Inferior parietal cortex (tissue), 1 donor: ENCODE measurements around the gene REPIN1.
A peak's percentile ranks its signal among the peaks of the same experiment; 100 is the strongest.

Experiments
- DNase-seq: peaks from one replicate; pipeline ENCODE4 v3.0.0-alpha.2; 2016; ENCODE audit errors: extremely low spot score

REPIN1 gene

DNA sequence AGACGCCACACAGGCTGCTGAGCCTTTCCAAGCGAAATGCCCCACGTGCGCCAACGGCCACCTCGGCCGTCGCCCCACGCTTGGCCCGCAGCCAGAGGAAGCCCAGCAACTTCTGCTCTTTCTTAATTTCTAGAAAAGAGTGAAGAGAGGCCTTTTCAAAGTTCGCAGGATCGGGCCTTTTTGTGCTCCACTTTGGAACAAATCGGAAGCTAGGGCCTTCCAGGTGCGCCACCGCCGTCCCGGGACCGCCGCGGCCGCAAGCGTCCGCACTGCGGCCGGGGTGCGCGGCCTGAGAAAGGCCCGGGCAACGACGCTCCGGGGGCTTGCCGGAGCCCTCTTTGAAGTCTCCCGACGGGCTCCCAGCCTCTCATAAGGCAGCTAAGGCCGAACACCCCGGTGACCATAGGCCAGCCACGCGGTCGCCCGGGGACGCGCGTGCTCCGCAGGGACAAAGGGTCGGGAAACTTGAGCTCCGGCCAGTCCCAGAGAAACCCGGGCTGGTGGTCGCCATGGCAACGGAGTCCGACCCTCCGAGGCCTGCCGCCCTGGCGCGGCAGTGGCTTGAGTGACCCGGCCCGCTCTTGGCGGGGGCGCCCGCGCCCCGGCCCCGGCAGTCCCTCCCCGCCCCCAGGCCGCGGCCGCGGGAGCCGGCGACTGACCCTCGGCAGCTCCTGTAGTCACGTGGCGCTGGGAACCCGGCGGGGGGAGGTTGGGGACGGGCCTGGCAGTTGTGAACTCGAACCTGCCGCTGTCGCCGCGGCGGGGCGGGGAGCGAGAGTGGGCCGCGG lies at the start of gene REPIN1:
Gene REPIN1, plus strand, starts transcription at position 727 of the 788 bp plus-strand sequence. CDS start 890 bp downstream, outside the sequence.
- DNase-seq = peak; percentile 81

DNA sequence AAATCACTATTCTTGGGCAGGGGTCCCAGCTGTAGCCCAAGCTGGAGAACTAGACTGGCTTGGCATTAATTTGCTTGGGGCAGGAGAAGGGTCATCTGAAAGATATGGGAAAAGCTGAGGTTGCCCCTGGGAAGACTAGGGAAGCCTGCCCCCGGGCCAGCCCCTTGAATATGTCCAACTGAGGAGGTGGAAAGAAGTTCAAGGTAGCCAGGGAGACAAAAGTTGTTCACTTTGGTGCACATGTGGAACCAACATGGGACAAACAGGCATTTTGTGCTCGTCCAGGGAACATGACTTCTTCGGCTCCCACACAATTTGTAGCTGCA lies 46.9 kb upstream of the REPIN1 start:
- DNase-seq = no peak

DNA sequence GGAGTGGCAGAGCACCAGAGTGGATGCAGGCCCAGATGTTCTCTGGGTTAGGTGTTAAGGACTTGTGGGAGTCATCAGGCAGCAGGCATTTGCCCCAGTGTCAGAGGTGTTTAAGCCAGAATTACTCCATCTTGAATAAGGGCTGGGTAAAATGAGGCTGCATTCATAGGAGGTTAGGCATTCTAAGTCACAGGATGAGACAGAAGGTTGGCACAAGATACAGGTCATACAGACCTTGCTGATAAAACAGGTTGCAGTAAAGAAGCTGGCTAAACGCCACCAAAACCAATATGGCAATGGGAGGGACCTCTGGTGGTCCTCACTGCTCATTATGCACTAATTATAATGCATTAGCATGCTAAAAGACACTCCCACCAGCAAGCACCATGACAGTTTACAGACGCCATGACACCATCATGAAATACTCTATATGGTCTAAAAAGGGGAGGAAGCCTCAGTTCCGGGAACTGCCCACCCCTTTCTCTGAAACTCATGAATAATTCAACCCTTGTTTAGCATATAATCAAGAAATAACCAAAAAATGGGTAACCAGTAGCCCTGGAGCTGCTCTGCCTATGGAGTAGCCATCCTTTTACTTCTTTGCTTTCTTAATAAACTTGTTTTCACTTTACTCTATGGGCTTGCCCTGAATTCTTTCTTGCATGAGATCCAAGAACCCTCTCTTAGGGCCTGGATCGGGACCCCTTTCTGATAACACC lies 46.3 kb upstream of the REPIN1 start:
- DNase-seq = peak; percentile 31

DNA sequence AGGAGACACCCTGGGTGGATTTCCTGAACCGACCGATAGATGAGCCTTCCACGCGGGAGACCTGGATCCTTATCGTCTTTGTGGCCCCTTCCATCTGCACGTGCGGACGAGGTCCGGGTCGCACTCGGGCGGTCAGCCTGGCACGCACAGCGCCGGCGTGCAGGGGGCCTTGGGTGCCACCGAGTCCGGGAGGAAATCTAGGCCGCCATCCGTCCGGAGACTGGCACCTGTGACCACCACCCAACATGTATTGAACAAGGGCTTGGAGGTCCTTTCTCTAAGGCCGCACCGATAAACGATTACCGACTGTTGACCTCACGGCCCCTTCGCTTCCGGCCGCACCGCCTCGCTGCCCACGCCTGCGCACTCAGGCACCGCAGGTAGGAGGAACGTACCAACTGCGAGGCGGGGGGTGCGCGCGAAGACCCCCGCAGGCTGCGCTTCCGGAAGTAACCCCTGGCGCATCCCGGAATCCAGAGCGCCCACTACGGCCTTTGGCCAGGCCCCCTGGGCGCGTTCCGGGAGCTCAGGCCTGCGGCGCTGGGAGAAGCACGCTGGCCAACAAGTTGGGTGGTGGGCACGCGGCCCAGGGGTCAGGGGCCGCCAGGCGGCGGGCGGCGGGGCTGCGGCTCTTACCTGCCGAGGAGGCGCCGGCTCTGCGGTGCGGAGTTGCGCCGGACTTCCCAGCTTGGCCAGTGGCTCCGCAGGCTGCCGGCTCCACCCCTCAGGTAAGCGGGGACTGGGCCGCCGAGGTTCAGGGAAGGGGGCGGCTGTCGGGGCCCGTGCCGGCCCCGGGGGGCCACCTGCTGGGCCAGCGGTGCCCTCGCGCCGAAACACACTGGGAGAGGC lies 45.6 kb upstream of the REPIN1 start, which contains the start of the genes ACTR3C and LRRC61:
Gene ACTR3C, minus strand, starts transcription at position 713 of the 849 bp plus-strand sequence. CDS start 28,249 bp downstream, outside the sequence.
Gene LRRC61, plus strand, starts transcription at position 523 of the 849 bp plus-strand sequence. CDS start 13,507 bp downstream, outside the sequence.
- DNase-seq = peak; percentile 32

DNA sequence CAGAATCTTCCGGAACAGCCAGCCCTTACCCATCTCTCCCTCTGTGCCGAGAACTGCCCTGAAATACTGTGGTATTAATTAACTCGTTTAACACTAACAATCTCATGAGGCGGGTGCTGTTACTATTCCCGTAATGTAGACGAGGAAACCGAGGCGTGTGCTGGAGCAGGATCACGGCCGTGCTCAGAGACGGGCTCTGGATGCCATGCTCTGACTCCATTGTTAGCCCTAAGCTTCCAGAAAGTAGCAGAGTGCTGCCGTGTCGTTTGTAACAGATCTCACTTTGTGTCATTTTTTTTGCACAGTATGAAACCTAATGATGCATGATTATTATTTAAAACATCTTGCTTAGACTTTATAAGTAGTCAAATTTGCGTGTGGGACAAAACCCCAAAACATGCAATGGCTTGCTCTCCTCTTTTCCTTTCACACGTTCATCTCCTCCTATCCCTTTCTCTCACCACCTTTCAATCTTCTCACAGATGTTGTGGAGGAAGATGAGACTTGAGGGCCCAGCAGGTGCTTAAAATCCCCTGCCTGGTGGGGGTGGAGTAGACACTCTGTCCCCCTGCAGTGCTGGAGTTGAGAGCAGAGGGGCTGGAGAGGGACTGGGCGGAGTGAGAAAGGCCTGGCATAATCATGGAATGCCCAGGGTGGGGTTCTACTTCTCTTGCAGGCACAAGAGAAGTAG lies 44.8 kb upstream of the REPIN1 start:
- peak; percentile 30 for DNase-seq

DNA sequence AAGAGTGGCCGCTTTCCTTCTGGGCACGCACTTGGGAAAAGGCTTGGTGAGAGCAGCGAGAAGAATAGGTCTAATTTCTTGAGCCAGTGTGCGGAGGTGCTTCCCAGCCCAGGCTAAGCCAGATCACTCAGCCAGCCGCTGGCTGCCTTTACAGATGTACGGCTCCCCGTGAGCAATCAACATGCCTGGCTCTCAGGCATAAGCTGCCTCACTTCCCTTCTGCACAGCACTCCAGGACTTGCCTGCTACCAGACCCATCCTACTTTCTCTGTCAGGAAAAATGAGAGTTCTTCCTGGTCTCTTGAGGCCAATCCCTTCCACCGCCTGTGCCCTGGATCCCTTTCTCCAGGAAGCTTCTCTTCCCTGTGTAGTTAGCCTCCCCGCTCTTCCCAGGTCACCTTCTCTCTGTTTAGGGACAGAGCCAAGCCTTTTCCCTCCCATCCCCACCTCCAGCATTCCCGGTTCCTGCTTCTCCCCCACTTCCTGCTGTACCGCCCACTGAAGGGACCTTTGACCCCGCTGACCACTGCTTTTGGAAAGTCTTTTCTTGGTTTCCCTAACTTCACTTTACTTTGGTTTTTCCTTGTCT lies 44.2 kb upstream of the REPIN1 start:
- DNase-seq = no peak

DNA sequence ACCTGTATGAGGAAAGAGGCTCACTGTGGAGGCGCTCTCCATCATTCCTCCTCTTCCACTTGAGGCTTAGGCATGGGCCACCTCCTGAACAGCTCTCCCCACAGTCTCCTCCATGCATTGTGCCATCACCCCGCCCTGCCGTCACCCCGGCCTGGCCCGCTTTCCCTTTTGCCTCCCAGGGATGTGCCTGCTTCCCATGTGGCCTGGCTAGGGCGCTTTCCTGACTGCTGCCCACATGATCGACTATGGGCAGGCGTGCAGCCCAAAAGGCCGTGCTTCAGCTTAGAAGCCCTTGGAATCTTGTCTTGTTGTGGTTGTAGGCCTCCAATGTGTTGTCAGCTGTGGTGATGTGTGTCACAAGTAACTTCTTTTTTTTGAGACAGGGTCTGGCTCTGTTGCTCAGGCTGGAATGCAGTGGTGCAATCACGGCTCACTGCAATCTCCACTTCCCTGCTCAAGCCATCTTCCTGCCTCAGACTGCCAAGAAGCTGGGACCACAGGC lies 43.5 kb upstream of the REPIN1 start:
- no peak for DNase-seq

DNA sequence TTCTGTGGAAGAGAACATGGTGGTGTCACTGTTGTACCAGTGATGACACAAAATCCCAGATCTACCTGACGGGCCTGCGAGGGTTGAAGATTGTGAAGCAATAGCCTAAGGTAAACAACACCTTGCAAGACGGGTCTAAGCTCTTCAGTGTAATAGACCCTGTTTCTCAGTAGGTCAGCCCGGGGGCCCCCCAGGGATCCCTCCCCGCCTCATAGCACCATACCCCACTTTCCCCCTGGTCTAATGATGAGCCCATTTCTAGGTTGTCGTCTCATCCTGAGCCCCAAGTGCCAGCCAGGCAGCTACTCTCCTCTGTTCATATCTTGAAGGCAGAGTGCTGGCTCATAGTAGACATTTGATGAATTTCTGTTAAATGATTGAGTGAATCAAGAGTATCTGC lies 42.7 kb upstream of the REPIN1 start:
- no peak for DNase-seq

DNA sequence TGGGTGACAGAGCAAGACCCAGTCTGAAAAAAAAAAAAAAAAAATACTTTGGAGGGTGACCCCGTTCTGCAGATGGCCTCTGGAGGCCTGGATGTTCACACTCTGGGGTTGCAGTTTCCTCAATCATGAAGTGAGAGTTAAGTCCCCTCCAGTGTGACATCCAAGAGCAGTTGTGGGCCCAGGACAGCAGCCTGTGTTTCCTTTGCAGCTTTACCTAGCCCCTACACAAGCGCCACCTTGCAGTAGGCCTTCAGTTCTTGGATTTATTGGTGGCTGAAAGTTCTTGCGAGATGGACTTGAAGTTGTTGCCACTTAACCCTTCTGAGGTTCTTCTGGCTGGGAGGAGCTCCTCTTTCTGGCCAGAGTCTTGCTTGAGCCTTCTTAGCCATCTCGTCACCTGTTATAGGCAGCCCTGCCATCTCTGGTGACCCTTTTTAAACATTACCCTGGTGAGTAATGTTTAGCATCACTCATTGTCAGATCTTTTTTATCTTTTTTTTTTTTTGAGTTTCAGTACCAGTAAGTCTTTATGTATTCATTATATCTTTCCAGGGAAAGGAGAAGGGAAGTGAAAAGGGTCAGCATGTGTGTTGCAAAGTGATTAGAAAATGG lies 41.9 kb upstream of the REPIN1 start:
- DNase-seq = no peak

DNA sequence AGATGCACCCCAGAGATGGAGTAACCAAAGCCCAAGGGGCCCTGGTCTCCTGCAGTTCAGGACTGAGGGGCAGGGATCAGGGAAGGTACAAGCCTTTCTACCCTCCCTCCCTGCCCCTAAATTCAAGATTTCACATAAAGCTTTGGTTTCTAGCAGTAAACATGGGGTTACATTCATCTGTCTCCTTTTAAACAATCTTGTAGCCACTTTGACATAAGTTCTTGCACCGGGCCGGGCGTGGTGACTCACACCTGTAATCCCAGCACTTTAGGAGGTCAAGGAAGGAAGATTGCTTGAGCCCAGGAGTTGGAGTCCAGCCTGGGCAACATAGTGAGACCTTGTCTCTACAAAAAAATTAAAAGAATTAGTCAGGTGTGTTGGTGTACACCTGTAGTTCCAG lies 41.3 kb upstream of the REPIN1 start:
- DNase-seq = no peak

DNA sequence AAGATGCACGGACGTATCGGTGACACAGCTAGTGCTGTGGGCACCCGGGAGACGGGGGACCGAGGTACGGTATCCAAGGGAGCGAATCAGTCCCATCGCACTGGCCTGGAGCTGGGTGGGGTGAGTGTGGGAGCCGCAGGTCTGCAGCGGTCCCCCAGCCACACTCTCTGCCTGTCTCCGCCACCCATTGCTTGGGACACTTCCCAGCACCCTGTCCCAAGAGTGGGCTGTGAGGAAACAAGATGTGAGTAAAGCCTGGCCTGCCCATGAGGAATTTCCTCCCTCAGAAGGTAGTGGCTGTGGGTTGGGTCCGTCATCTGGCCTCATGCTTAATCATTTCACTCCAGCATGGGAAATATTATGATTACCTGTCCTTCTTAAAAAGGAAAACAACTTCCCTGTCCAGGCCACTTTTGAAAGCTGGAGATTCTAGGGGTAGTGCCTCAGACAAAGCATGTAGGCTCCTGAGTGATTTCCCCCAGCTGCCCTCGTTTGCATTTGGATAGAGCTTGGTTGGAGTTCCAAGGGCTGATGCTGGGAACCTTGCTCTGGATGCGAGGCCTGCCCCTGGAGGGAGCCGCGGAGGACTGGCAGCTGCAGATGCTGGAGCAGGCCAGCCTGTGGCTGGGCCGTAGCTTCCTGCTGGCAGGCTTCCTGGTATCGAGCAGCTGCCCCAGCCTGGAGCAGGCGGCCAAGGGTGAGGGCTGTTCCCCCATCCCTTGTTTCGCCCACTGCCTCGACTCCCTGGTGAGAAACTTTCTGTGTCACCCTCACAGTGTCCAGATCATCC lies 39.1 kb upstream of the REPIN1 start:
- DNase-seq = no peak

DNA sequence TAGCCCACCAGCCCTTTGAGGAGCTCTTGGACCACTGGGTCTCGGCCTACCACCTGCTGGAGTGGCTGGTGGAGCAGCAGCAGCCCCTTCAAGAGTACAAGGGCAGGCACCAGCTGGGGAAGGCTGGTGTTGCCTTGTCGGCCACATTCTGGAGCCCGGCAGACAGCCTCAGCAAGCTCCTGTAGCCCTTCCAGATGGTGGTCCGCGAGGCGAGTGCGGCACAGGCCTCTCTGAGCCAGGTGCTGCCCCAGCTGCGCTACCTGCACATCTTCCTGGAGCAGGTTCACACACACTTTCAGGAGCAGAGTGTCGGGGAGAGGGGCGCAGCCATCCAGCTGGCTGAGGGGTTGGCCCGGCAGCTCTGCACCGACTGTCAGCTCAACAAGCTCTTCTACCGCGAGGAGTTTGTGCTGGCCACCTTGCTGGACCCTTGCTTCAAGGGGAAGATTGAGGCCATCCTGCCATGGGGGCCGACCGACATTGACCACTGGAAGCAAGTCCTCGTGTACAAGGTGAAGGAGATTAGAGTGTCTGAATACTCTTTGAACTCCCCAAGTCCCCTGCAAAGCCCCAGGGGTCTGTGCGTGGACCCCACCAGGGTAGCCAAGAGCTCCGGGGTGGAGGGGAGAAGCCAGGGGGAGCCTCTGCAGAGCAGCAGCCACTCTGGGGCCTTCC lies 38.3 kb upstream of the REPIN1 start:
- DNase-seq = no peak

DNA sequence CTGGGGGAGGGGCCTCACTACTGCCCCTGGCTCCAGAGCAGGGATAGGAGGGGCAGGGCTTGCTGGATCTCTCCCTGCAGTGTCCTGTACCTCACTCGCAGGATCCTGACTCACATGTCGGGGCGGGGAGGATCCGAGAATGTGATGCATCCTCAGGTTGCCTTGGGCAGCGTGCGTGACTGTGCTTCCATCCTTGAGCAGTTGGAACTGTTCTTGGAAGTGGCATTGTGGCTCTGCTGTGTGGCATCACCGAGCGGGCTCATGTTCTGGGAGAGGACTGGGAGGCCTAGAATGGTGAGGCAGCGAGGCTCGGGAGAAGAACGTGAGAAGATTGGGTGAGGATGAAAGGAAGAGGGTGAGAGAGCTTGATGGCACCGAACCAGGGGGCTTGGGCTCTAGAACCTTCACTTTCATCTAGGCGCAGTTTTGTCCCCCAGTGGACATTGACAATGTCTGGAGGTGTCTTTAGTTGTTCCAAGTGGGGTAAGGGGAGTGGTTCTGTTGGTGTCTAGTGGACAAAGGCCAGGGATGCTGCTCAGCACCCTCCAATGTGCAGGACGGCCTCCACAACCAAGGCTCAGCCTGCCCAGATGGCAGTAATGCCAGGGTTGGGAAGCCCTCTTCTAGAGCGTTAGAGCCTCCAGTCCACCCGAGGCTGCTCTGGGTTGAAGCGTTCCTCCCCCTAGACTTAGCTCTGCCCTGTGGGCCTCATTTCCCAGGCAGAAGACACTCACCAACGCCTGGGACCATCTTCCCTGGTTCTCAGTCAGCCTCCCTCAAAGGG lies 35.6 kb upstream of the REPIN1 start:
- no peak for DNase-seq

DNA sequence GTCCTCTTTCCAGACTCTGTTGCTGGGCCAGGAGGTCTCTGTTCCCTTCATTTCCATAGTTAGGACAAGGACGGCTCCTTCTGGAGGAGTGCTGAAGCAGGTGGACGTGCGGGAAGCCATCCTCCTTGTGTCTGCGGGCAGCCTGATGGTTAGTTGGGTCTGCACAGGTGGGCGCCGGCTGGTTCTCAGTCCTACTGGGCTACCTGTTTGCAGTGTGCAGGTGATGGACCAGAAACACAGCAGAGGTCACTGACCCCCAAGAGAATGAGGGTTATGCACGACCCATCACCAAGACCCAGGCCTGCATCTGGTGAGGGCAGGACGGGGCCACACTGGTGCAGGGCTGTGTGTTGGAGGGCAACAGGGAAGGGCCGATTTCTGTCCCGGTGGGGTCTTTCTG lies 35.0 kb upstream of the REPIN1 start:
- no peak for DNase-seq

DNA sequence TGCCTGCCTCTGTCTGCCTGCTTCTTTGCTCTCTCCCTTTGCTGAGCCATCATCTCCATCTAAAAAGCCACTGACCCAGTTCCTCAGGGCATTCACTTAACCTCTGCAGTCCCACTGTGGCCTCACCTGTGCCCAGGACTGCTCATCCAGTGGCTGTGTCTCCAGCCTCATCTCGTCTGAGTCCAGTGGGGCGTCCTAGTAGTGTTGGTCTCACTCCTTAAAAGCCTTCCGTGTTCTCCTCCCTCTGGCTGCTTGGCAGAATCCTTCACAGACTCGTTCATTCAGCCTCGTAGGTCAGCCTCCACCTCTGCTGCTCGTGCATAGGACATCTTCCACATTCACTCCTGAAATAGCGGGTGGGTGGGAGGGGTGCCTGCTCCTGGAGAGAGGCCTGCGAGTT lies 34.5 kb upstream of the REPIN1 start:
- DNase-seq = no peak

DNA sequence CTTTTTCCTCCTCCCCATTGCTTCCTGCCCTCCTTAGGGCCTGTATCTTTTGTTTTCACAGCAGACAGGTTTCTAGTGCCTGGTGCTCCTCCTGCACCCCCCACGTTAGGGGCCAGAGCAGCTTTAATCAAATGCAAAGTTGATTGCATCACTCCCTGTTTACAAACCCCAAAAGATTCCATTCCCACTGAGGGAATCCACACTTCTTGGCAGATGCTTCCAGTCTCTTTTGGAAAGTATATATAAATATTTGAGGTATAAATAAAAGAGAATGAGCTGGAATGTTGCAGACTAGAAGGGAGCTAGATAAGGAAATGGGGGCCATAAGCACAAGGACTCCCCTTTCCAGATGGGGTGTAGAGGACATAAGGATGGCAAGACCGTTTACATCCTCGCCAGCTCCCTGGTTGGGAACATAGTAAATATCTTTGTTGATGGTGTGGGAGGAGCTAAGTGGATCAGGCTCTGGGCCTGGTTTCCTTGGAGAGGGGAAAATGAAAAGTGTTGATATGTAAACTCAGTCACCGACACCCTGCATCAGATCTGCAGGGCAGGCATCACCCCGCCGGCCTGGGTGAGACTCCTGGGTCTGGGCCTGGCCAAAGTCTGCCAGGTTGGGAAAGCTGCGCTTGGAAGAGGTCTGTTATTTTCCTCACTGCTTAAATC lies 33.4 kb upstream of the REPIN1 start:
- no peak for DNase-seq

DNA sequence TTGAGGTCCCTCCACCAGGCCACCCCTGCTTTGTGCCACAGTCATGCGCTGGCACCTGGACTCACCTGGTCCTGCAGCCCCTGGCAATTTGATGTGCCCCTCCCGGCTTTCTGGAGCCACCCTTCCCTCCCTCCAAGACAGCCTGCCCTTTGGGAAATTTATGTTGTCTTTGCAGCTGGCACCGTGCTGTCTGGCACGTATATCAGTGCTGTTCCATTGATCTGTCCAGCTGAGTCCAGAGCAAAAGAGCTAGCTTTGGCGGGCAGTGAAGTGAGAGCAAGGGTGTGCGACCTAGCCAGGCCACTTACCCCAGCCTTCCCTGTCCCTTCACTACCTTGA lies 32.9 kb upstream of the REPIN1 start:
- no peak for DNase-seq

DNA sequence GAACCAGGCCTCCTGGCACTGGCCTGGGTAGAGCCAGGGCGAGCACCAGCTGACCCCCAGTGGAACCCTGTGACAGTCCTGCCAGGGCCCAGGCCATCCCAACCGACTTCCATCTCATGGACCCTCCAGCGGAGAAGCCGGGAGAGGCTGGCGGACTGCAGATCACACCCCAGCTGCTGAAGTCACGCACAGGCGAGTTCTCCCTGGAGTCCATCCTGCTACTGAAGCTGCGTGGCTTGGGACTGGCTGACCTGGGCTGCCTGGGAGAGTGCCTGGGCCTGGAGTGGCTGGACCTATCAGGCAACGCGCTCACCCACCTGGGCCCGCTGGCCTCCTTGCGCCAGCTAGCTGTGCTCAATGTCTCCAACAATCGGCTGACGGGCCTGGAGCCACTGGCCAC lies 31.9 kb upstream of the REPIN1 start:
- no peak for DNase-seq
